Activated CD4-positive, alpha-beta T cell treated with anti-CD3 and anti-CD28 coated beads for 48 hours (primary cell): ENCODE data around the gene CALCOCO2.

Source experiments
- DNase-seq: peaks from one replicate; pipeline ENCODE4 v3.0.0-alpha.2; 2020

The CALCOCO2 gene

GRCh38 chr17:48873696-48874443 lies 43.0 kb downstream of the CALCOCO2 start:
- DNase-seq = no peak

DNA sequence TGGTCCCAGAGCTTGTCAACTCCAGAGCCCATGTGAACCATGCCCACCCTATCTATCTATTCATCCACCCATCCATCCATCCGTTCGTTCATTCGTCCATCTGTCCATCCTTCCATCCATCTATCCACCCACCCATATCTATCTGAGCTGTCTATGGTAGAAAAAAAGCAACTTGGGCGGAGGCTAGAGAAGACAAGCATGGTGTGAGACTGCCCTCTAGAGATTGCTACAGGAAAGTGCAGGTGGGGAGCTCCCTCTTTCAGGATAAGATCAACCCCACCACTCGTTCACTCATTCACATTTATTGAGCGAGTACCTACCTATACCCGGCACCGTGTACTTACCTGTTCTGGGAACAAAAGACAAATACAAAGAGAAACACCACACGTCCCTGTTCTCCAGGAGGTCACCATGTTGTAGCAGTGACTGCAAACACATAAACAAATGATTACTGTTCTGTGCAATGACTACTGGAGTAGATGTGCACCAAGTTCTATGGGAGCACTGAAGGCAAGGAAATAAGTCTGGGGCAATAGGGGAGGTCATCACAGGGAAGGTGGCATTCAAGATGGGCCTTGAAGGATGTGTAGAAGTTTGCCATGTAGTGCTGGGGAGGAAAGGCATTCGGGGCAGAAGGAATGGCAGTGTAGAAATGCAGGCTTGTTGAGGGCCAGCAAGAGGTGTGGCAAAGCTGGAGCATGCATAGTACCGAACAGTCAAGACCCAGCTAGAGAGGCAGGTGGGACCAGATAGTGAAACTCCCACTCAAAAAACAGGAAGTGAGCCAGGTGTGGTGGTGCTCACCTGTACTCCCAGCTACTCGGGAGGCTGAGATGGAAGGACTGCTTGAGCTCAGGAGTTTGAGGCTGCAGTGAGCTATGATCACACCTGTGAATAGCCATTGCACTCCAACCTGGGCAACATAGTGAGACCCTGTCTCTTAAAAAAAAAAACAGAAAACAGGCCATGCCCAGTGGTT lies 48.4 kb downstream of the CALCOCO2 start:
- peak; percentile 63 for DNase-seq

GRCh38 chr17:48882272-48882671 lies 51.4 kb downstream of the CALCOCO2 start:
- no peak for DNase-seq

- DNase-seq = no peak
These were observed 52.3 kb downstream of the CALCOCO2 start for GRCh38 chr17:48883171-48883570.

GRCh38 chr17:48890086-48890485 lies 59.3 kb downstream of the CALCOCO2 start:
- DNase-seq = no peak

- no peak for DNase-seq
These were observed 62.3 kb downstream of the CALCOCO2 start for GRCh38 chr17:48892940-48893645.

DNA sequence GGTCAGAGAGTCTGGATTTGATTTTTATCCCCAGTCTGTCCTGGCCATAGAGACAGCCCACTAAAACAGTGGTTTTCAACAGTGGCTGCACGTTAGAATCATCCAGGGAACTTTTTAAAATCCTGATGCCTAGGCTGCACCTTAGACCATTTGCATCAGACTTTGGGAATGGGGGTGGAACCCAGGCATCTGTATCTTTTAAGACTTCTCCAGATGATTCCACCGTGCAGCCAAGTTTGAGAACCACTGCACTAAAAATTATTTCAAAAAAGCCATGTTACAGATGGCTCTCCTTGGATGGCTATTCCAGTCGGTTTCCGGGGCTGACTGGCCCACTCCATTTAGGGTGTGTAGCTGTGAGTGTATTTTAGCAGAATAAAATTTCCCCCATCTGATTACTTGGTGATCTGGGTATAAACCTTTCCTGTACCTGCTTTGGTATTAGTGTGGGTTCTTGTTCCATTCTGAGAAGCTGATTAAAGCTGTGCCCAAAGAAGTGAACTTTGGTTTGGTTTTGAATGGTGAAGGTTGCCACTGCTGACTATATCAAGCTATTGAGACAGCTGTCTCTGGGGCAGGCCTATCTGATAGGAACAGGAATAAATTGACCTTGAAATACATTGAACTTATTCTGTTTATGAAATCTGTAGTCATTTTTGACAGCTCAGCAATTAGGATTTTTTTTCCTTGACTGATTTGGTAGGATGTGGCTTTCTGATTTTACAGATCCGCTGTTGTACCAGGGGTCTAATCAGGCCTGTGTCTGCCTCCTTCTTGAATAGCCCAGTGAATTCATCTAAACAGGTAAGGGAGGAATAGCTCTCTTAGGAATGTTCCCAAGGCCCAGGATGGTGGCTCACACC lies 63.0 kb downstream of the CALCOCO2 start:
- no peak for DNase-seq

- DNase-seq = no peak
These were observed 64.1 kb downstream of the CALCOCO2 start for GRCh38 chr17:48894886-48895285.

DNA sequence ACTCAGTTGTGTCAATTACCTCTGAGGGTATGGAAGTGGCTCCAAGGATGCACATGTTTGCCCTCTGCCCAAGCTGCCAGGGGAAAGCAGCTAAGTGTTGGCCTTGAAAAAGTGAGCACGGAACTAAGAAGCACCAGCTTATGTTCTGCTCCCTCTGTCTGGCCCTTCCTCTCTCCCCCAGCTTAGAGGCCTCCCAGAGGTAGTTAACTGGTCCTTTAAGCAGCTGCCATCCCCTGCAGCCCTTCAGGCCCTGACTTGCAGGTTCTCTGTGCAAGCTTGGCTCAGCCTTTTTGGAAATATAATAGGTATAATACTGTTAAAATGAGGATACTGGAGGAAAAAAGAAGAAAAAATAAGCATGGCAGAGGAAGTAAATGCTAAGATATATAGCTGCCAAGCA lies 70.4 kb downstream of the CALCOCO2 start:
- DNase-seq = no peak

DNA sequence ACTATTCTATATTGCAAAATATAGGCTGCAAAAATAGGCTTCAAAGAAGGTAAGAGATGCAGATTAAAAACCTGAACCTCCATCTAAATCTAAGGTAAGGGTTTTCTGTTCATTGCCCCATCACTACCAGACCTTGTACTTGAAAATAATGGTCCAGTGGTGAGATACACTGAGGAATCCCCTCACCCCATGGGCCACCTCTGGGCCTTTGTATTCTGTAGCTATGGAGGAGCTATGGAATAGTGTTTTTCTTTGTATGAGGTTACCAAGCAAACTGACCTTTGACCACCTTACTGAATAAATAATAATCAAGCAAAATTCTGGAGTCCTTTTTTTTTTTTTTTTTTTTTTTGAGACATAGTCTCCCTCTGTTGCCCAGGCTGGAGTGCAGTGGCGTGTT lies 72.6 kb downstream of the CALCOCO2 start:
- no peak for DNase-seq

DNA sequence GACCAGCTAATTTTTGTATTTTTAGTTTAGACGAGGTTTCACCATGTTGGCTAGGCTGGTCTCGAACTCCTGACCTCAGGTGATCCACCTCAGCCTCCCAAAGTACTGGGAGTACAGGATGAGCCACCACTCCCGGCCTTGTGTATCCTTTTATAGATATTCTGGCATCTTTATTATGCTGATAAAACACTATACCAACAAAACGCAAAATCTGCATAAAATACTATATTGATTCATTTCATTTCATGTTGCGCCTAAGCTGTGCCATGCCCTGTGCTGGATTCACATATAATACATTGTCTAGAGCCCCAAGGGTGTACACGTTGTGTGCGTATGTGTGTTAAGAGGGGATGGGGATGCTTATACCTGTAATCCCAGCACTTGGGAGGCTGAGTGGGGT lies 73.6 kb downstream of the CALCOCO2 start:
- DNase-seq = no peak

- DNase-seq = no peak
These were observed 75.2 kb downstream of the CALCOCO2 start for GRCh38 chr17:48905987-48906515.

GRCh38 chr17:48907713-48908046 lies 76.8 kb downstream of the CALCOCO2 start:
- DNase-seq = no peak

GRCh38 chr17:48908047-48908843 lies 77.4 kb downstream of the CALCOCO2 start, which contains the start of gene UBE2Z:
Gene UBE2Z (plus strand): TSS chr17:48908407. CDS start chr17:48908504, 97 bp downstream.
- DNase-seq = peak; percentile 93

DNA sequence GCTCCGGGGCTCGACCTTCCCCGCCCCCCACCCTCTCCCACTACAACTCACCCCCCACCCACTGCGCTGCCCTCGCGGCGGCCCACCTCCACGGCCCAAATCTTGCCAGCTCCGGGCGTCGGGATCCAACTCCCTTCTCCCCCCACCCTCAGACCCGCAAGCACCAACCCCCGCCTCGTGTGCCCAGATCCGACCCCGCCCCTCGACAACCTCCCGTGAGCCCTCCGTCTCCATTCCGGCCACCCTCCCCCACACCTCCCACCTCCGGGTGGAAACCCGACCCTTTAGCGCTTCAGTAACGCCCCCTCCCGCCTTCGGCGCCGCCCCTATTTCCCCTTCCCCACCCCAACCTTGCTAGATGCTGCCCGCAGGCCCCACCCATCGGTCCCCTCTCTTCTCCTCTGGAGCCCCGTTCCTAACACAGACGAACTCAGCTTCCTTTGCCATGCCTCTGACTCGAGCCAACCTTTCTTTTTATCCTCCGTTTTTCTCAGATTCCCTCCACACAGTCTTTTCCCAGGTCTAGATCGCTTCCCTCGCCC lies 78.1 kb downstream of the CALCOCO2 start:
- peak; percentile 93 for DNase-seq

GRCh38 chr17:48909783-48910182 lies 78.9 kb downstream of the CALCOCO2 start:
- DNase-seq = no peak

DNA sequence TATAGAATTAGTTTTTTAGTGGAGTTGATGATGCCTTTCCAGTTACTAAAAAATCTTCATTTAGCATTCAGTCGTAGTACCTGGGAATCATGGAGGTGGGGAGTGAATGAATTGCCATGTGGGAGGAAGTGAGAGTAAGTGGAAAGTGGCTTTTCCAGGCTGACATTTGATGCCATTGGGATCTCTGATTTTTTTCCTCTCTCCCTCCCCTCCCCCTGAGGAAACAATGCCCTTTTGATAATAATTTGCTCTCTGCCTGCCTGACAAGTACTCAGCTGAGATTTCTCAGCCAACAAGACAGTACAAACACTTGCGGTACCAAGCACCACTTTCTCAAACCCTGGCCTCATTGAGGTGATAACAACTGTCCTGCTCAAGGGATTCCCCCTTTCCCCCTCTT lies 79.5 kb downstream of the CALCOCO2 start:
- DNase-seq = no peak

DNA sequence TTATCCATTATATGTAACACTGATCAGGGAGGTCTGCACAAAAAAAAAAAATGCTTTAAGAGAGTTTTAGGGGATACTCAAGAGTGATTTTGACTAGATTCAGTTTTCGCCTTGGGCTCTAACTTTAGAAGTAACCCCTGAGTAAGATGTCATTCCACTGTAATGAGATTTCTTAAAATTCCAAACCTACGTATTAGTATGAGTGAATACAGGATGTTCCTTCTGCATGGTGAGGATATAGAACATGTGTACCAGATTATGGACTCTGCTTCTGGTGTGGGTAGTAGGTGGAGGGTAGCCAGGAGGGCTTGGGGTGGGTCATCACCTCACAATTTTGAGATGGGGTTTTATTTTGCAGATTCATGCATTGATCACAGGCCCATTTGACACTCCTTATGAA lies 81.6 kb downstream of the CALCOCO2 start:
- no peak for DNase-seq
